ENCODE data around the gene BRDT.

BRDT gene

GRCh38 chr1:91928026-91928425, 21.2 kb upstream of the BRDT start:
- Histone ChIP-seq H3K27ac (replicated peaks) (no peak overlapping the region), H3K27me3 (ENCODE audit: insufficient read depth, poor library complexity, severe bottlenecking) (no peaks in the 10 kb centered on the region), H3K4me3 (replicated peaks; ENCODE audit: insufficient read depth, low read length) (no peak overlapping the region)
- TF ChIP-seq POLR2AphosphoS5 (IDR thresholded peaks at IDR 0.05; ENCODE audit: low read depth), result no peak
- no peak for TF ChIP-seq REST (IDR thresholded peaks at IDR 0.05; ENCODE audit: insufficient replicate concordance, low read depth)
- no peak for TF ChIP-seq GABPA (IDR thresholded peaks at IDR 0.05; ENCODE audit: low read depth)
- TF ChIP-seq, protein P1, sequence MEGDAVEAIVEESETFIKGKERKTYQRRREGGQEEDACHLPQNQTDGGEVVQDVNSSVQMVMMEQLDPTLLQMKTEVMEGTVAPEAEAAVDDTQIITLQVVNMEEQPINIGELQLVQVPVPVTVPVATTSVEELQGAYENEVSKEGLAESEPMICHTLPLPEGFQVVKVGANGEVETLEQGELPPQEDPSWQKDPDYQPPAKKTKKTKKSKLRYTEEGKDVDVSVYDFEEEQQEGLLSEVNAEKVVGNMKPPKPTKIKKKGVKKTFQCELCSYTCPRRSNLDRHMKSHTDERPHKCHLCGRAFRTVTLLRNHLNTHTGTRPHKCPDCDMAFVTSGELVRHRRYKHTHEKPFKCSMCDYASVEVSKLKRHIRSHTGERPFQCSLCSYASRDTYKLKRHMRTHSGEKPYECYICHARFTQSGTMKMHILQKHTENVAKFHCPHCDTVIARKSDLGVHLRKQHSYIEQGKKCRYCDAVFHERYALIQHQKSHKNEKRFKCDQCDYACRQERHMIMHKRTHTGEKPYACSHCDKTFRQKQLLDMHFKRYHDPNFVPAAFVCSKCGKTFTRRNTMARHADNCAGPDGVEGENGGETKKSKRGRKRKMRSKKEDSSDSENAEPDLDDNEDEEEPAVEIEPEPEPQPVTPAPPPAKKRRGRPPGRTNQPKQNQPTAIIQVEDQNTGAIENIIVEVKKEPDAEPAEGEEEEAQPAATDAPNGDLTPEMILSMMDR (IDR thresholded peaks at IDR 0.05; ENCODE audit: insufficient read depth, low read length), result no peak
- TF ChIP-seq SPI1 (IDR thresholded peaks at IDR 0.05; ENCODE audit: borderline replicate concordance, low read depth), result no peak
- DNase-seq (ENCODE audit: low read depth in 1 of 2, low spot score in 1 of 2), result no peak

DNA sequence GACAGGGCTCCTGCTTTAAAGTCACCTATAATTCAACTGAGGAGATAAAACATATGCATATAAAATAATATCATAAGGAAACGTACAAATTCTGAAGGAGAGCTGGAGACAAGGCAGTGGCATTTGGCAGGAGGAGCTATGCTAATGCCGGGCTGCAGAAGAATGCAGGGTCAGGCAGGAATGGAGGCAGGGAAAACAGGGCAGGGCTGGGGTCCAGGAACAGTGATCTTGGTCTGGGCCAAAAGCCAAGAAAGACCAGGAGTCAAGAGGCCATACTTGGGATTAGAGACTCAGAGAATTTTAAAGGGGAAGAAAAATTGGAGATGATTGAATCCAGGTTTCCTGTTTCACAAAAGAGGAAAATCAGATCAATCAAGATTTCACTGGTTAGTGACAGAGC, 20.0 kb upstream of the BRDT start:
- Histone ChIP-seq H3K4me3 (replicated peaks; ENCODE audit: insufficient read depth, low read length) (no peak overlapping the region), H3K27ac (replicated peaks) (no peak overlapping the region), H3K27me3 (ENCODE audit: insufficient read depth, poor library complexity, severe bottlenecking) (no peaks in the 10 kb centered on the region)
- no peak for DNase-seq (ENCODE audit: low read depth in 1 of 2, low spot score in 1 of 2)
- TF ChIP-seq SPI1 (IDR thresholded peaks at IDR 0.05; ENCODE audit: borderline replicate concordance, low read depth) (no peak), GABPA (IDR thresholded peaks at IDR 0.05; ENCODE audit: low read depth) (no peak), REST (IDR thresholded peaks at IDR 0.05; ENCODE audit: insufficient replicate concordance, low read depth) (no peak), POLR2AphosphoS5 (IDR thresholded peaks at IDR 0.05; ENCODE audit: low read depth) (no peak)
- TF ChIP-seq, protein P1 (IDR thresholded peaks at IDR 0.05; ENCODE audit: insufficient read depth, low read length), result no peak

GRCh38 chr1:91937613-91938012, 11.6 kb upstream of the BRDT start:
- TF ChIP-seq SPI1 (IDR thresholded peaks at IDR 0.05; ENCODE audit: borderline replicate concordance, low read depth) (no peak), REST (IDR thresholded peaks at IDR 0.05; ENCODE audit: insufficient replicate concordance, low read depth) (no peak), POLR2AphosphoS5 (IDR thresholded peaks at IDR 0.05; ENCODE audit: low read depth) (no peak), GABPA (IDR thresholded peaks at IDR 0.05; ENCODE audit: low read depth) (no peak)
- TF ChIP-seq, protein P1 (IDR thresholded peaks at IDR 0.05; ENCODE audit: insufficient read depth, low read length), result no peak
- no peaks in the 10 kb centered on the region for H3K27me3 ChIP-seq (ENCODE audit: insufficient read depth, poor library complexity, severe bottlenecking)

More at GRCh38 chr1:91937613-91938012, 11.6 kb upstream of the BRDT start:
- H3K4me3 ChIP-seq (replicated peaks; ENCODE audit: insufficient read depth, low read length), result no peak overlapping the region
- H3K27ac ChIP-seq (replicated peaks), result no peak overlapping the region
- no peak for DNase-seq (ENCODE audit: low read depth in 1 of 2, low spot score in 1 of 2)
